ENCODE measurements around the gene CEACAM5.

CEACAM5 gene

GRCh38 chr19:41694831-41695635, 13.4 kb upstream of the CEACAM5 start:
- H3K27ac ChIP-seq, result no peak overlapping the region
- no peak for TF ChIP-seq CTCF (IDR thresholded peaks at IDR 0.05)
- peak; percentile 49 for DNase-seq (ENCODE audit: low spot score)

GRCh38 chr19:41695745-41696144, 12.7 kb upstream of the CEACAM5 start:
- TF ChIP-seq CTCF (IDR thresholded peaks at IDR 0.05), result no peak
- peak; percentile 12 for DNase-seq (ENCODE audit: low spot score)
- Histone ChIP-seq H3K4me3 (no peak overlapping the region), H3K27ac (no peak overlapping the region)

More at GRCh38 chr19:41694831-41695635, 13.4 kb upstream of the CEACAM5 start:
- H3K4me3 ChIP-seq, result no peak overlapping the region

GRCh38 chr19:41696402-41697197, 11.8 kb upstream of the CEACAM5 start:
- DNase-seq (ENCODE audit: low spot score), result peak; percentile 26
- TF ChIP-seq CTCF (IDR thresholded peaks at IDR 0.05), result no peak
- no peak overlapping the region for H3K27ac ChIP-seq
- H3K4me3 ChIP-seq, result no peak overlapping the region

GRCh38 chr19:41697198-41697855, 11.1 kb upstream of the CEACAM5 start:
- no peak overlapping the region for H3K27ac ChIP-seq
- TF ChIP-seq CTCF (IDR thresholded peaks at IDR 0.05), result no peak
- H3K4me3 ChIP-seq, result no peak overlapping the region
- peak; percentile 54 for DNase-seq (ENCODE audit: low spot score)

GRCh38 chr19:41698746-41699230, 9.6 kb upstream of the CEACAM5 start:
- no peak for DNase-seq (ENCODE audit: low spot score)
- no peak for TF ChIP-seq CTCF (IDR thresholded peaks at IDR 0.05)
- Histone ChIP-seq H3K27ac (no peak overlapping the region), H3K4me3 (no peak overlapping the region)

- H3K27ac ChIP-seq, result no peak overlapping the region
- no peak overlapping the region for H3K4me3 ChIP-seq
- no peak for TF ChIP-seq CTCF (IDR thresholded peaks at IDR 0.05)
- DNase-seq (ENCODE audit: low spot score), result peak; percentile 47
Observed at GRCh38 chr19:41699231-41699967, 9.0 kb upstream of the CEACAM5 start.

Measured in coronary artery (tissue), 2 donors.